Tibial nerve (tissue), 4 donors: ENCODE data around the gene TMEM207. TPM values are rescaled to one million over a fixed set of nuclear protein-coding genes. Genes with fewer than 3 reads are reported as not detected.
A peak's percentile ranks its signal among the peaks of the same experiment; 100 is the strongest.

Experiments
- DNase-seq, 2 donors: peaks; one replicate each; pipeline ENCODE4 v3.0.0-alpha.2; 2019; ENCODE audit warnings: low spot score in 2 of 2
- H3K27ac ChIP-seq, 4 donors: fragments of 200-600 bp; sonication (generic) in 3 of 4; one replicate each; pipeline ENCODE4 v1.5.1; 2017 to 2019; ENCODE audit warnings: mild to moderate bottlenecking in 1 of 4
- H3K27me3 ChIP-seq, 2 donors: fragments of 200-600 bp; sonication (generic) in 1 of 2; one replicate each; pipeline versions ENCODE4 v1.5.1 to v1.6.0; 2017 to 2019
- H3K36me3 ChIP-seq, 3 donors: fragments of 200-600 bp; sonication (generic); one replicate each; pipeline ENCODE4 v1.5.1; 2018 to 2019
- H3K4me1 ChIP-seq, 4 donors: fragments of 200-600 bp; sonication (generic) in 3 of 4; one replicate each; pipeline ENCODE4 v1.5.1; 2017 to 2019
- H3K4me3 ChIP-seq, 4 donors: fragments of 200-600 bp; sonication (generic) in 3 of 4; one replicate each; pipeline ENCODE4 v1.5.1; 2017 to 2019; ENCODE audit warnings: mild to moderate bottlenecking in 1 of 4, moderate library complexity in 1 of 4
- H3K9me3 ChIP-seq, 4 donors: fragments of 200-600 bp; sonication (generic) in 3 of 4; one replicate each; pipeline ENCODE4 v1.5.1; 2017 to 2019
- CTCF ChIP-seq, 5 experiments: fragments of 200-600 bp in 3 of 5; fragments of 450-650 bp in 2 of 5; sonication (generic) in 3 of 5; IDR thresholded peaks; one replicate each; pipeline ENCODE4 v1.5.1; 2016 to 2019; ENCODE audit warnings: antibody characterized with exemption in 5 of 5, mild to moderate bottlenecking in 3 of 5, moderate library complexity in 2 of 5
- EP300 ChIP-seq, 2 donors: sonication (generic); formaldehyde crosslinking; IDR thresholded peaks; one replicate each; pipeline ENCODE4 v1.6.1; 2017; ENCODE audit warnings: antibody characterized with exemption in 2 of 2, mild to moderate bottlenecking in 1 of 2
- POLR2A ChIP-seq, 2 donors: fragments of 450-650 bp; IDR thresholded peaks; one replicate each; pipeline ENCODE4 v1.6.1; 2017; ENCODE audit warnings: antibody characterized with exemption in 2 of 2, mild to moderate bottlenecking in 2 of 2, moderate library complexity in 2 of 2
- WGBS, 2 donors: methylation state at CpG; one replicate each; pipeline ENCODE4 v1.1.5; 2018; 5-methylcytosine and 5-hydroxymethylcytosine counted together
- total RNA-seq, 4 donors: library from RNA; depleted of rRNA; stranded (reverse); fragments of >200 nt; gene quantifications; one replicate each; pipeline ENCODE4 v1.1.0, GENCODE V29; 2016

TMEM207 gene
- total RNA-seq, 4 donors from 2014 or later = not detected

- Histone ChIP-seq H3K27ac (no peak overlapping the region), H3K4me1 (no peaks in the 10 kb centered on the region), H3K9me3 (no peaks in the 10 kb centered on the region), H3K27me3 (no peaks in the 10 kb centered on the region), H3K4me3 (no peak overlapping the region), H3K36me3 (no peaks in the 10 kb centered on the region)
- DNase-seq = no peak
- no peak for TF ChIP-seq CTCF (IDR thresholded peaks at IDR 0.05)
- TF ChIP-seq POLR2A (IDR thresholded peaks at IDR 0.05) = no peak
- no peak for TF ChIP-seq EP300 (IDR thresholded peaks at IDR 0.05)
These were observed 53.7 kb downstream of the TMEM207 start for GRCh38 chr3:190396001-190396400.

DNA sequence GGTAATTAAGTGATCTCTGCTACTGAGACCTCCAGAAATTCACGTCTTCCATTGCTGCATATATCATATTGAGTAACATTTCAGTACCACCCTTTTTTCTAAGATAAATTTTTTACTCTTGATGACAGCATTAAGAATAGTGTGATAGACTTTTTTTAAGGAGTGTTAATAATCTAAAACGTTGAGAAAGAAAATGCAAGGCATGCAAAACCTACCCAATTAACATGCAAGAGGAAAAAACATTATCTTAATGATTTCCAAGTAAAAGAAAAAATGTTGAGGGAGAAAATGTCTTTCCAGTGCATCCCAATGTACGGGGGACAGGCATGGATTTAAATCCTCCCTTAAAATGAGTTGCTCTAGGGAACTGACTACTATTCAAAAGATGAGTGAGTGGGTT lies 61.0 kb downstream of the TMEM207 start:
- no peak for DNase-seq
- no peaks in the 10 kb centered on the region for H3K27me3 ChIP-seq
- H3K4me3 ChIP-seq = no peak overlapping the region
- H3K4me1 ChIP-seq = peaks cover 0 to 11% (median 0%) of the 10 kb centered on the region in 4 donors
- H3K36me3 ChIP-seq = no peaks in the 10 kb centered on the region
- H3K9me3 ChIP-seq = no peaks in the 10 kb centered on the region
- TF ChIP-seq POLR2A (IDR thresholded peaks at IDR 0.05) = no peak
- TF ChIP-seq EP300 (IDR thresholded peaks at IDR 0.05) = no peak
- TF ChIP-seq CTCF (IDR thresholded peaks at IDR 0.05) = no peak
- no peak overlapping the region for H3K27ac ChIP-seq
- 71 to 75% methylated on average over 3 of the region's 3 CpGs for WGBS, 2 donors

- H3K4me3 ChIP-seq = no peak within 1 kb of the TSS
- H3K4me1 ChIP-seq = peaks cover 0 to 11% (median 0%) of the 10 kb centered on the region in 4 donors
- H3K27me3 ChIP-seq = no peaks in the 10 kb centered on the region
- 78 to 79% methylated on average over 12 of the region's 12 CpGs for WGBS, 2 donors
- TF ChIP-seq EP300 (IDR thresholded peaks at IDR 0.05) = no peak
- TF ChIP-seq CTCF (IDR thresholded peaks at IDR 0.05) = no peak
- TF ChIP-seq POLR2A (IDR thresholded peaks at IDR 0.05) = no peak
- no peak within 1 kb of the TSS for H3K27ac ChIP-seq
- H3K9me3 ChIP-seq = no peaks in the 10 kb centered on the region
- no peak for DNase-seq
- H3K36me3 ChIP-seq = no peaks in the 10 kb centered on the region
These were observed 62.0 kb downstream of the TMEM207 start, which contains the start of gene CLDN16 for GRCh38 chr3:190387578-190388213. TSS of gene CLDN16 (plus strand) at chr3:190388163. CDS start at chr3:190388330, 167 bp downstream.

GRCh38 chr3:190385731-190386688 lies 63.7 kb downstream of the TMEM207 start:
- Histone ChIP-seq H3K4me3 (no peak overlapping the region), H3K9me3 (no peaks in the 10 kb centered on the region), H3K4me1 (peaks cover 0 to 11% (median 0%) of the 10 kb centered on the region in 4 donors), H3K27me3 (no peaks in the 10 kb centered on the region), H3K36me3 (no peaks in the 10 kb centered on the region), H3K27ac (no peak overlapping the region)
- peak in 1 of 2 donors; percentile 24 for DNase-seq
- TF ChIP-seq POLR2A (IDR thresholded peaks at IDR 0.05) = no peak
- WGBS, 2 donors = 46 to 53% methylated on average over 8 of the region's 8 CpGs

DNA sequence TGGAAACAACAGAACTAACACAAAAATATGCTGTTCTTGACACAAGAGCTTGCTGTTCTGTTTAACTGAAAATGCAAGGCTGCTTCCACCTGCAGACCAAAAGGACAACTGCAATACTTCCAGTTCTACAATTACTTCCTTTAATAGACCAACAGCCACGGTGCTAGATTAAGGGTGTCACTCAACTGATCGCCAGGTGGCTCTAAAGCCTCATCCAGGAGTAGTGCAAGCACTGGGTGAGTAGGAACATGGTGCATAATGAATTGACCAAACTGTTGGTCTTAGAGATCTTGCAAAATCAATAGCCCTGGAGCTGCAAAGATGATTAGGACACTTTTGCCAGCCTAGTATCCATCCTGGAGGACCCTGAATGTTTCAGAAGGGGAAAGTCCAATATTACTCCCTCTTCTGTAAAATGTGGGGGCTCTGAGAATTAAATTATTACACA lies 65.4 kb downstream of the TMEM207 start:
- DNase-seq = peak in 1 of 2 donors; percentile 10
- 34 to 52% methylated on average over 2 of the region's 2 CpGs for WGBS, 2 donors
- TF ChIP-seq CTCF (IDR thresholded peaks at IDR 0.05) (peak; percentile 18 to 60 (median 30)), POLR2A (IDR thresholded peaks at IDR 0.05) (no peak), EP300 (IDR thresholded peaks at IDR 0.05) (peak in 1 of 2 donors; percentile 8)
- peaks cover 0 to 11% (median 0%) of the 10 kb centered on the region in 4 donors for H3K4me1 ChIP-seq
- no peak overlapping the region for H3K4me3 ChIP-seq
- no peak overlapping the region for H3K27ac ChIP-seq
- H3K27me3 ChIP-seq = no peaks in the 10 kb centered on the region
- no peaks in the 10 kb centered on the region for H3K36me3 ChIP-seq
- no peaks in the 10 kb centered on the region for H3K9me3 ChIP-seq
